NT2/D1 (cell line): ENCODE results near the gene PAQR6.

Experiments
- DNase-seq: peaks from one replicate; pipeline ENCODE4 v3.0.0-alpha.2; 2011; ENCODE audit warnings: low read depth, low spot score
- H3K27me3 ChIP-seq: 2 replicates; pipeline ENCODE4 v1.6.0; 2011; ENCODE audit warnings: mild to moderate bottlenecking; ENCODE audit not compliant: insufficient read length, insufficient read depth
- H3K36me3 ChIP-seq: 2 replicates; pipeline ENCODE4 v1.6.1; 2011; ENCODE audit warnings: mild to moderate bottlenecking, low read length, mixed read lengths; ENCODE audit not compliant: insufficient read depth, insufficient read length
- H3K4me1 ChIP-seq: 2 replicates; pipeline ENCODE4 v1.5.1; 2011; ENCODE audit not compliant: insufficient read depth, insufficient read length
- H3K4me3 ChIP-seq: 2 replicates; pipeline ENCODE4 v1.5.1; 2011; ENCODE audit warnings: low read depth; ENCODE audit not compliant: insufficient read length
- H3K9ac ChIP-seq: 2 replicates; pipeline ENCODE4 v1.6.0; 2011; ENCODE audit warnings: low read depth; ENCODE audit not compliant: insufficient read length
- H3K9me3 ChIP-seq: 2 replicates; pipeline ENCODE4 v1.5.1; 2011; ENCODE audit warnings: mild to moderate bottlenecking, low read length; ENCODE audit not compliant: insufficient read depth
- SUZ12 ChIP-seq: IDR thresholded peaks from 2 replicates; pipeline ENCODE4 v1.6.1; 2011; ENCODE audit not compliant: insufficient read length, insufficient read depth; ENCODE audit errors: extremely low read depth
- YY1 ChIP-seq: IDR thresholded peaks from 2 replicates; pipeline ENCODE4 v1.6.1; 2011; ENCODE audit not compliant: insufficient read length, insufficient read depth

The PAQR6 gene

DNA sequence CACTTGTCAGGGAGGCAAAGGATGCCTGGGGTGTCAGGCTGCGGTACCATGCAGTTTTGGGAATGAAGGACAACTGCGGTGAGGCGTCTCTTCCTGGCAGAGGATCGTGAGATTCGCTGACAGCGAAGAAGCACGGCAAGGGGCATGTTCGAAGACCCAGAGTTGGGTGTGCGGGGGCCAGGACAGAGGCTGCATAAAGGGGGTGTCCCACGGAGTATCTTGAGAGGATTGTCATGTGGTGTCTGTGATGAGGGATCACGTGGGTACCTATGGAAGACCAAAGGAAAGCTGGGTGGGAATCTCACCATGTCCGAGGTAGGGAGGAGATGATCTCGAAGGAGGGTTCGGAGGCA is 53.6 kb downstream of the PAQR6 start:
- H3K9me3 ChIP-seq, result peaks cover 10% of the 10 kb centered on the region
- peak overlapping the region; percentile 83 for H3K4me3 ChIP-seq
- H3K4me1 ChIP-seq, result no peaks in the 10 kb centered on the region
- peak overlapping the region; percentile 82 for H3K9ac ChIP-seq
- H3K27me3 ChIP-seq, result no peaks in the 10 kb centered on the region
- no peak for DNase-seq
- peaks cover 36% of the 10 kb centered on the region for H3K36me3 ChIP-seq
- no peak for TF ChIP-seq YY1

DNA sequence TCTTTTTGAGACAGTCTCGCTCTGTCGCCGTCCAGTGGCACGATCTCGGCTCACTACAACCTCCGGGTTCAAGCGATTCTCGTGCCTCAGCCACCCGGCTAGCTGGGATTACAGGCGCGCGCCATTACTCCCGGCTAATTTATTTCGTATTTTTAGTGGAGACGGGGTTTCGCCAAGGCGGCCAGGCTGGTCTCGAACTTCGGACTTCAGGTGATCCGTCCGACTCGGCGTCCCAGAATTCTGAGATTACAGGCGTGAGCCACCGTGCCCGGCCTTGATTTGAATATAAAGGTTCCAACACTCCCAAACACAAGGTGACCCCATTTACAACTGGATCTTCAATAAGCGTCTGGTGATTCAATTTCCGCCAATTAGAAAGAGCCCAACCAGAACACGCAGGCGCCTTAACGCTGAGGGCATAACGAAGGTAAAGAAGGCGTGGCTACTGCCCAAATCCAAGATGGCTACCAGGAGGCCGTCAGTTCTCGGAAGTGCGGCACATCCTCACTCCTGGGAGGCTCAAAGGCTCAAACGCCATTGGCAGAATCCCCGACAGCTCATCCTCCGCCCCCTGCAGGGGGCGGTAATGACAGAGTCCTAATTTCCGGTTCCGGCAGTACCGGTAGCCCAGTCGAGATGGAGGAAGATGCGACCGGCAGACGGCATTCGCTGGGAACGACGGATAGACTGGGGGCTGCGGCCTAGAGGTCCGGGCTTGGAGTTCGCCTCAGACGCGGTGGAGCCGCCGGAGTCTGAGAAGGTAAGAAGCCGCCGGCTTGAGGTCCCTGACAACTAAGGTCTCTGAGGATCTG is 54.2 kb downstream of the PAQR6 start, which contains the start of gene SLC25A44:
TSS of gene SLC25A44 (plus strand) at position 617 of the 812 bp plus-strand sequence. CDS start 5,744 bp downstream, outside the sequence.
- Histone ChIP-seq H3K4me1 (no peaks in the 10 kb centered on the region), H3K4me3 (peak within 1 kb of the TSS; percentile 83), H3K9me3 (peaks cover 16% of the 10 kb centered on the region), H3K9ac (peak within 1 kb of the TSS; percentile 86), H3K27me3 (no peaks in the 10 kb centered on the region), H3K36me3 (peaks cover 30% of the 10 kb centered on the region)
- DNase-seq, result peak; percentile 100
- TF ChIP-seq SUZ12, result no peak
- peak; percentile 99 for TF ChIP-seq YY1
